GM12874 (cell line): ENCODE measurements around the gene MYH10.

Source experiments
- TF ChIP-seq, protein P1 (sequence below): IDR thresholded peaks from 2 replicates; pipeline ENCODE4 v1.5.1; 2011; ENCODE audit warnings: low read depth, mild to moderate bottlenecking, control low read depth, low read length, moderate library complexity; ENCODE audit not compliant: insufficient read depth

Gene MYH10

DNA sequence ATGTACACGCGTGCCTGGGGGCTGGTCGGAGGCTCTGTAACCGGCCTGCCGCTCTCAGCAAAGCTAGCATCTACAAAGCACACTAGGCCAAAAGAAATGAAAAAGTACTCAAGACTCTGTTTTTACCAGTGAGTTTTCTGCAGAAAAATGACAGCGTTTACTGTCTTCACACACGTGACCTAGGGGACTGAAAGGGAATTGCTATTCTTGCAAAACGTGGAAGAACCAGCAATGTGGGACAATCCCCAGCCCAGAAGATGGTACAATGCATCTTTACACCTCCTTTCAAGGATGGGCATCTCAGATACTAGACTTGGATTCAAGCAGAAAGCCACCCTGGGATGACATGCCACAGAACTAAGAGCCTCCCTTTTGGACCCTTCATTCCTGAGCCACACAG, 153.4 kb downstream of the MYH10 start:
- TF ChIP-seq, protein P1, sequence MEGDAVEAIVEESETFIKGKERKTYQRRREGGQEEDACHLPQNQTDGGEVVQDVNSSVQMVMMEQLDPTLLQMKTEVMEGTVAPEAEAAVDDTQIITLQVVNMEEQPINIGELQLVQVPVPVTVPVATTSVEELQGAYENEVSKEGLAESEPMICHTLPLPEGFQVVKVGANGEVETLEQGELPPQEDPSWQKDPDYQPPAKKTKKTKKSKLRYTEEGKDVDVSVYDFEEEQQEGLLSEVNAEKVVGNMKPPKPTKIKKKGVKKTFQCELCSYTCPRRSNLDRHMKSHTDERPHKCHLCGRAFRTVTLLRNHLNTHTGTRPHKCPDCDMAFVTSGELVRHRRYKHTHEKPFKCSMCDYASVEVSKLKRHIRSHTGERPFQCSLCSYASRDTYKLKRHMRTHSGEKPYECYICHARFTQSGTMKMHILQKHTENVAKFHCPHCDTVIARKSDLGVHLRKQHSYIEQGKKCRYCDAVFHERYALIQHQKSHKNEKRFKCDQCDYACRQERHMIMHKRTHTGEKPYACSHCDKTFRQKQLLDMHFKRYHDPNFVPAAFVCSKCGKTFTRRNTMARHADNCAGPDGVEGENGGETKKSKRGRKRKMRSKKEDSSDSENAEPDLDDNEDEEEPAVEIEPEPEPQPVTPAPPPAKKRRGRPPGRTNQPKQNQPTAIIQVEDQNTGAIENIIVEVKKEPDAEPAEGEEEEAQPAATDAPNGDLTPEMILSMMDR: no peak

GRCh38 chr17:8476741-8477140, 153.8 kb downstream of the MYH10 start:
- TF ChIP-seq, protein P1: no peak

GRCh38 chr17:8475781-8476180, 154.7 kb downstream of the MYH10 start:
- TF ChIP-seq, protein P1: no peak

DNA sequence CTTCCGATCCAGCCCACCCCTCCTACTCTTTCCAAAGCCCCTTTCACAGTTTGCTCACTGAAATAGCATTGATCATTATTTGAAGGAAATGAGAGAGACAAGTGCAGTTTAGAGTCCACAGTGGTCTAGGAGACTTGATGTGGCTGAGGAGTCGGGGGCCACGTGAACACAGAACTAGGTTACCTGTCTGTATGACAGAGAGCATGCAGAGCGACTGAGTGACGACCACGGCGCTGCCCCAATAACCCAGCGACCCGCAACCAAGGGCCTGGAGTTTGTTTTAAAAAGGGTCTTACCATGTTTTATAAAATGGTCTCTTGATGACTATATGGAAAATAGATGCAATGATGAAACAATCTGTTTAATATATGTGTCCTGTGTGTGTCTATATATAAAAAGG, 155.3 kb downstream of the MYH10 start:
- TF ChIP-seq, protein P1: no peak

- TF ChIP-seq, protein P1: no peak
Observed at GRCh38 chr17:8474826-8475225, 155.7 kb downstream of the MYH10 start.

DNA sequence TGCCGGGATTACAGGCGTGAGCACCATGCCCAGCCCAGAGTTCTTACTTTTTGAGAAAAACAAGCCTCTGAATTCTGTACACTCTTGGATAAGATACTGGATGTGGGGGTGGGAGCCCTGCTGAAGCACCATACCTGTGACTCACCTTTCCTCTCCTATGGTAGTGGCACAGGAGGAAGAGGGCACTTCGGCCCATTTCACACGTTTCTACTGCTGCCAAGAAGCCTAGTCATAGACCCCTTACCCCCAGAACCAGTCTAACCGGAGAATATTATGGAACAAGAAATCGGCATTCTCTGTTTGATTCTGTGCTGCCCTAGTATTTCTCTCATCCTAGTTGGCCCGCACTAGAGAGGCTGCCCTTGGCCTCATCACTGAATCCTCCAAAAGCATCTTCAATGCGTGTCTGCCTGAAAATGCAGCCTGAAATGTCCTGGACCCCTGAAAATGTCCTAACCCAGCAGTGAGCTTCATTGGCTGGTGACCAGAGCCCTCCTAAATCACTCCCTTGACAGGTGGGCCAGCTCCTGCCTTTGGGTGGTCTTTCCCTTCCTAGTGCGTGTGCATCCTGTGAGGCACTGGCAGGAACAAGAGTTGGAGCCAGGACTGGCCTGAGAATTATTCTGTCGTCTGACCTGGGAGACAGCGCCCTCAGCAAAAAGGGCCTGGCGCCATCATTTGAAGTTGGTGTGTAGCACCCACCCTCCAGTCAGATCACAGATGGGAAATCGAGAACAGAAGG, 156.9 kb downstream of the MYH10 start:
- TF ChIP-seq, protein P1: no peak

DNA sequence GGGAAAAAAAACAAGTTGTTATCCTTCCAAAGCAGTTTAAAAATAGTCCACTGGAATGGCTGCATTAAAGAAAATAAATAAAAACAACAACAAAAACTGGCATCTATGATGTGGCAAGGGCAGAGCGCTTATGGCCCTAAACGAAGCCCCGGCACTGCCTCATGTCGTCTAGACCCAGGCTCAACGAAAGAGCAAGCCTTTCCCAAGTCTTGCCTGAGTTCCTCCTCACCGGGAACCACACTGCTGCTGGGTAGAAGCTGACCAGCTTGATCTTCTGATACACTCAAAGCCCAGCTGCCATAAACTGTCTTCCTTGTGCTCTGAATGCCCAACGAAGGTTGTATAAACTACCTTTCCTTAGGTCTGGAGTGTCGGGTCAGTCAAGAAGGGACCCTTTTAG, 157.9 kb downstream of the MYH10 start:
- TF ChIP-seq, protein P1: no peak
